GM12878 (cell line): ENCODE measurements around the gene MAP3K5. TPM values are rescaled to one million over a fixed set of nuclear protein-coding genes. Genes with fewer than 3 reads are reported as not detected.

Source experiments
- ATAC-seq: fragments of 200-7000 bp; cut with Tn5 transposase; 3 replicates; pipeline ENCODE4 v1.9.1; 2020; ENCODE audit warnings: mild to moderate bottlenecking, moderate library complexity
- BruUV-seq: library from RNA; stranded (reverse); fragments of 400-500 nt; replicated peaks from 2 replicates; lab custom pipeline; 2021; lab: Mats Ljungman, UMichigan
- CTCF ChIA-PET: fragments of 300-600 bp; sonication (Branson Sonifier 250); formaldehyde crosslinking; extraction: SDS; loops from one replicate; lab custom pipeline; 2021; ENCODE audit warnings: inconsistent platforms; lab: Yijun Ruan, JAX
- POLR2A ChIA-PET: fragments of 350-600 bp; formaldehyde crosslinking; extraction: SDS; loops from one replicate; lab custom pipeline; 2021; ENCODE audit warnings: inconsistent platforms; lab: Charles Lee
- RAD21 ChIA-PET: fragments of 300-600 bp; sonication (Branson Sonifier 250); formaldehyde crosslinking; loops from one replicate; lab custom pipeline; 2023; ENCODE audit warnings: antibody characterized with exemption; ENCODE audit not compliant: unreplicated experiment; lab: Charles Lee
- SMC1A ChIA-PET: fragments of 300-600 bp; sonication (Branson Sonifier 250); formaldehyde crosslinking; loops from one replicate; lab custom pipeline; 2023; ENCODE audit not compliant: unreplicated experiment, uncharacterized antibody; lab: Charles Lee
- DNase-seq: peaks from one replicate; pipeline ENCODE4 v3.0.0-alpha.2; 2011; ENCODE audit warnings: low read depth, low spot score
- FAIRE-seq: peaks from 3 replicates; lab custom pipeline; 2011; peaks lifted over from hg19 to GRCh38; lab: Jason Lieb, UNC
- H2AFZ ChIP-seq: 2 replicates; pipeline ENCODE4 v1.6.0; 2011; ENCODE audit warnings: low read depth, low read length, control low read depth; ENCODE audit not compliant: control insufficient read depth
- H3K27ac ChIP-seq: 2 replicates; pipeline ENCODE4 v1.5.1; 2011; ENCODE audit warnings: control low read depth; ENCODE audit not compliant: control insufficient read depth, insufficient read depth
- H3K27me3 ChIP-seq, 2 experiments: replicated peaks in 1 of 2; 2 replicates each; pipeline versions ENCODE4 v1.6.0 to v1.6.1; 2011; ENCODE audit warnings: low read length in 1 of 2; ENCODE audit not compliant: control insufficient read depth in 2 of 2, insufficient read depth in 2 of 2
- H3K36me3 ChIP-seq, 2 experiments: 2 replicates each; pipeline ENCODE4 v1.5.1; 2011; ENCODE audit warnings: low read length in 1 of 2; ENCODE audit not compliant: control insufficient read depth in 2 of 2, insufficient read depth in 2 of 2
- H3K4me1 ChIP-seq: 2 replicates; pipeline ENCODE4 v1.6.1; 2011; ENCODE audit warnings: mild to moderate bottlenecking, low read length, moderate library complexity, mixed read lengths; ENCODE audit not compliant: control insufficient read depth, insufficient read depth
- H3K4me2 ChIP-seq: 2 replicates; pipeline ENCODE4 v1.6.0; 2011; ENCODE audit warnings: control low read depth; ENCODE audit not compliant: control insufficient read depth, insufficient read depth
- H3K4me3 ChIP-seq: fragments of 200-600 bp; sonication (generic); 2 replicates; pipeline ENCODE4 v1.5.1; 2016
- H3K79me2 ChIP-seq: 2 replicates; pipeline ENCODE4 v1.6.0; 2011; ENCODE audit warnings: low read length; ENCODE audit not compliant: control insufficient read depth, insufficient read depth
- H3K9ac ChIP-seq: 2 replicates; pipeline ENCODE4 v1.8.0; 2011; ENCODE audit warnings: low read length, control low read depth, mixed read lengths; ENCODE audit not compliant: control insufficient read depth, insufficient read depth
- H3K9me3 ChIP-seq: replicated peaks from 3 replicates; pipeline ENCODE4 v1.5.1; 2011; ENCODE audit warnings: mild to moderate bottlenecking, low read length; ENCODE audit not compliant: control insufficient read depth, insufficient read depth
- H4K20me1 ChIP-seq: 2 replicates; pipeline ENCODE4 v1.6.0; 2011; ENCODE audit not compliant: control insufficient read depth, insufficient read depth
- CBX3 ChIP-seq: fragments of 200-600 bp; sonication (generic); IDR thresholded peaks from 2 replicates; pipeline ENCODE4 v1.6.1; 2016; ENCODE audit warnings: low read depth, borderline replicate concordance
- MXI1 ChIP-seq: fragments of 150-350 bp; IDR thresholded peaks from 2 replicates; pipeline ENCODE4 v1.6.1; 2011; ENCODE audit warnings: low read depth, mild to moderate bottlenecking, inconsistent platforms, low read length, improper control_type of control experiment
- NFXL1 ChIP-seq: fragments of 450-650 bp; IDR thresholded peaks from 2 replicates; pipeline ENCODE4 v1.6.1; 2017; ENCODE audit warnings: antibody characterized with exemption, mild to moderate bottlenecking, borderline replicate concordance
- POLR2A ChIP-seq: IDR thresholded peaks from 2 replicates; pipeline ENCODE4 v1.6.1; 2011; ENCODE audit warnings: low read depth, mild to moderate bottlenecking, low read length
- POU2F2 ChIP-seq: IDR thresholded peaks from 3 replicates; pipeline ENCODE4 v1.6.1; 2011; ENCODE audit warnings: low read depth, mild to moderate bottlenecking, low read length, borderline replicate concordance
- SUZ12 ChIP-seq: fragments of 200-600 bp; sonication (generic); IDR thresholded peaks from one replicate; pipeline ENCODE4 v1.6.1; 2018; ENCODE audit warnings: antibody characterized with exemption, mild to moderate bottlenecking; ENCODE audit not compliant: unreplicated experiment
- TARDBP ChIP-seq: IDR thresholded peaks from 2 replicates; pipeline ENCODE4 v1.6.1; 2016; ENCODE audit warnings: borderline replicate concordance
- WGBS: methylation state at CpG from one replicate; pipeline ENCODE4 v1.1.6; 2016; ENCODE audit warnings: low lambda C conversion rate; ENCODE audit not compliant: insufficient replicate concordance, insufficient coverage; ENCODE audit errors: missing lambda C conversion rate; 5-methylcytosine and 5-hydroxymethylcytosine counted together
- in situ Hi-C: fragments of 300-500 bp; cut with MboI; formaldehyde crosslinking; loops from 9 replicates; pipeline ENCODE4 v1.14.3; 2018; ENCODE audit warnings: mixed read lengths
- intact Hi-C: fragments of 100-400 bp; cut with micrococcal nuclease; formaldehyde crosslinking; loops from one replicate; pipeline ENCODE4 v1.14.2; 2022; ENCODE audit not compliant: unreplicated experiment
- polyA plus RNA-seq, 11 experiments: library from polyadenylated mRNA; depleted of rRNA in 4 of 11; unstranded in 6 of 11; stranded (reverse) in 5 of 11; fragments of >200 nt; fragmentation: Nextera tagmentation in 4 of 11; fragmentation: Illumina TruSeq in 1 of 11; extraction: Ambion mirVana in 4 of 11; extraction: Trizol in 1 of 11; gene quantifications; 1 replicate in 1 of 11; 2 replicates in 10 of 11; pipeline versions ENCODE4 v1.2.1 to v1.2.3, GENCODE V29; 2011 to 2016; ENCODE audit warnings: inconsistent platforms in 2 of 11, missing spikeins in 2 of 11, low read depth in 1 of 11
- total RNA-seq, 4 experiments: library from RNA; depleted of rRNA in 3 of 4; stranded (reverse); fragments of >200 nt in 3 of 4; fragmentation: Illumina TruSeq in 1 of 4; extraction: Trizol in 1 of 4; gene quantifications; 2 replicates each; pipeline versions ENCODE4 v1.2.1 to v1.2.3, GENCODE V29; 2013 to 2021
- TF ChIP-seq, protein P1 (sequence below): fragments of 450-650 bp; formaldehyde crosslinking; IDR thresholded peaks from 2 replicates; pipeline ENCODE4 v1.4.0; 2022; ENCODE audit warnings: mild to moderate bottlenecking, moderate library complexity
- TF ChIP-seq, protein P2 (sequence below): IDR thresholded peaks from 2 replicates; pipeline ENCODE4 v1.6.1; 2011; ENCODE audit warnings: borderline replicate concordance, low read depth, mild to moderate bottlenecking, moderate library complexity, mixed read lengths, low read length; ENCODE audit not compliant: insufficient read depth; ENCODE audit errors: extremely low read length
- TF ChIP-seq, protein P3 (sequence below): fragments of 450-650 bp; IDR thresholded peaks from 2 replicates; pipeline ENCODE4 v1.6.1; 2017; ENCODE audit warnings: antibody characterized with exemption, mild to moderate bottlenecking, moderate library complexity

Gene MAP3K5
- total and polyA plus RNA-seq, 10 of the 15 experiments (the other 5 are each of a cell fraction or from before 2014, with no cell fraction given), result 5.4 to 34.3 (median 26.4) TPM

DNA sequence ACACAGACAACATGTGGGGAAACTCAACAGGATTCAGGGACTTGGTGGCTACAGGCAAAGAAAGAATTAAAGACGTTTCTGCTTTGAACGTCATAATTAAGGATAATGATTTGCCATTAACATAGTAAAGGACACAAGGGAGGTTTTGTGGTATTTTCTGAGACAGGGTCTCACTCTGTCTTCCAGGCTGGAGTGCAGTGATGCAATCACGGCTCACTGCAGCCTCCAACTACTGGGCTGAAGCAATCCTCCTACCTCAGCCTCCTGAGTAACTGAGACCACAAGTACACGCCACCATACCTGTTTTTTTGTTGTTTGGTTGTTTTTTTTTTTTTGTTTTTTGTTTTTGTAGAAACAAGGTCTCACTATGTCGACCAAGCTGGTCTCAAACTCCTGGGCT lies 62.4 kb downstream of the MAP3K5 start (continued):
- TF ChIP-seq, protein P1, sequence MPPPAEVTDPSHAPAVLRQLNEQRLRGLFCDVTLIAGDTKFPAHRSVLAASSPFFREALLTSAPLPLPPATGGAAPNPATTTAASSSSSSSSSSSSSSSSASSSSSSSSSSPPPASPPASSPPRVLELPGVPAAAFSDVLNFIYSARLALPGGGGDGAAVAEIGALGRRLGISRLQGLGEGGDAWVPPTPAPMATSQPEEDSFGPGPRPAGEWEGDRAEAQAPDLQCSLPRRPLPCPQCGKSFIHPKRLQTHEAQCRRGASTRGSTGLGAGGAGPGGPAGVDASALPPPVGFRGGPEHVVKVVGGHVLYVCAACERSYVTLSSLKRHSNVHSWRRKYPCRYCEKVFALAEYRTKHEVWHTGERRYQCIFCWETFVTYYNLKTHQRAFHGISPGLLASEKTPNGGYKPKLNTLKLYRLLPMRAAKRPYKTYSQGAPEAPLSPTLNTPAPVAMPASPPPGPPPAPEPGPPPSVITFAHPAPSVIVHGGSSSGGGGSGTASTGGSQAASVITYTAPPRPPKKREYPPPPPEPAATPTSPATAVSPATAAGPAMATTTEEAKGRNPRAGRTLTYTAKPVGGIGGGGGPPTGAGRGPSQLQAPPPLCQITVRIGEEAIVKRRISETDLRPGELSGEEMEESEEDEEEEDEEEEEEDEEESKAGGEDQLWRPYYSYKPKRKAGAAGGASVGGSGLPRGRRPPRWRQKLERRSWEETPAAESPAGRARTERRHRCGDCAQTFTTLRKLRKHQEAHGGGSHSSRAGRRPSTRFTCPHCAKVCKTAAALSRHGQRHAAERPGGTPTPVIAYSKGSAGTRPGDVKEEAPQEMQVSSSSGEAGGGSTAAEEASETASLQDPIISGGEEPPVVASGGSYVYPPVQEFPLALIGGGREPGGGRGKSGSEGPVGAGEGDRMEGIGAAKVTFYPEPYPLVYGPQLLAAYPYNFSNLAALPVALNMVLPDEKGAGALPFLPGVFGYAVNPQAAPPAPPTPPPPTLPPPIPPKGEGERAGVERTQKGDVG (CRISPR knock-in tag), result no peak
- no peak for TF ChIP-seq NFXL1

DNA sequence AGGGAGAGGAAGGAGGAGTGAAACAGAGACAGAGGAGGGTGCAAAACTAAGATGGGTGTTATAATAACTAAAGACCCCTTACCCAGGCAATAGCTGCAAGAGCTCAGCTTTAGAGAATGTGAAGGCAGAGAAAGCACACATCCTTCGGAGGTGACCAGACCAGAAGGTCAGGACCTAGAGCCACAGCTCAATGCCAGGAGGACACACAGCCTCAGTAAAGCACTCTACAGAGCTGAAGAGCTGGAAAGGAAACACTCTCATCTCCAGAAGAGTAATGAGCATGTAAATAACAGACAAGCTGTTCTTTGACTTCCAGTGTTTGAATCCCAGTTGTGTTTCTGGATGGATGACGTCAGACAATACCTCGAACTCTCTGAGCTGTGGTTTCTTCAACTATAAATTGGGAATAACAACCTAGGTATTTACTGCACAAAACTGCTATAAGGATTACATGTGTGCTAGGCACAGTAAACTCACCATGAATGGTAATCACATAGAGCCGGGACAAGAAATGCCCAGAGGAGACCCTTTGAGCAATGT lies 63.2 kb downstream of the MAP3K5 start:
- DNase-seq (no peak), ATAC-seq (no peak), FAIRE-seq (no peak)
- peaks cover 25% of the 10 kb centered on the region for H3K4me1 ChIP-seq
- ChIA-PET SMC1A (interaction anchor here (1.9 to 20.2 kb wide), 6 partner anchors 10 to 85 kb away, joined by 6 to 446 read pairs (median 88); partner anchors contain the start of gene MAP3K5), POLR2A (interaction anchor here (0.7 to 4.5 kb wide), 8 partner anchors 9 to 63 kb away, joined by 3 to 23 read pairs (median 5); partner anchors contain the start of gene MAP3K5), RAD21 (interaction anchor here (1.0 to 5.8 kb wide), 7 partner anchors 10 to 85 kb away, joined by 3 to 42 read pairs (median 5); partner anchors contain the start of gene MAP3K5), CTCF (interaction anchor here (1.0 to 3.4 kb wide), 9 partner anchors 9 to 117 kb away, joined by 3 to 13 read pairs (median 4); partner anchors contain the start of gene MAP3K5)
- 86% methylated on average over 4 of the region's 4 CpGs for WGBS
- no peak overlapping the region for H3K9ac ChIP-seq
- no peak overlapping the region for H3K4me2 ChIP-seq
- no peak overlapping the region for H3K4me3 ChIP-seq
- no peaks in the 10 kb centered on the region for H4K20me1 ChIP-seq
- H3K27me3 ChIP-seq, result no peaks in the 10 kb centered on the region
- no peak overlapping the region for H3K27ac ChIP-seq
- in situ Hi-C loops, result no loop called here
- H2AFZ ChIP-seq, result no peak overlapping the region
- peaks cover 0 to 6% of the 10 kb centered on the region in 2 experiments; a peak in 1 of 4 replicates for H3K36me3 ChIP-seq
- intact Hi-C loops, result no loop called here
- H3K9me3 ChIP-seq, result peaks cover 1% of the 10 kb centered on the region; the same call in 2 of the 3 replicates
- peaks cover 95% of the 10 kb centered on the region for H3K79me2 ChIP-seq
- BruUV-seq, result no TSS peak
- TF ChIP-seq SUZ12 (no peak), MXI1 (no peak), POLR2A (no peak), TARDBP (no peak), POU2F2 (no peak), CBX3 (no peak)
- TF ChIP-seq, protein P2, sequence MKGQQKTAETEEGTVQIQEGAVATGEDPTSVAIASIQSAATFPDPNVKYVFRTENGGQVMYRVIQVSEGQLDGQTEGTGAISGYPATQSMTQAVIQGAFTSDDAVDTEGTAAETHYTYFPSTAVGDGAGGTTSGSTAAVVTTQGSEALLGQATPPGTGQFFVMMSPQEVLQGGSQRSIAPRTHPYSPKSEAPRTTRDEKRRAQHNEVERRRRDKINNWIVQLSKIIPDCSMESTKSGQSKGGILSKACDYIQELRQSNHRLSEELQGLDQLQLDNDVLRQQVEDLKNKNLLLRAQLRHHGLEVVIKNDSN, result no peak
- TF ChIP-seq, protein P3, sequence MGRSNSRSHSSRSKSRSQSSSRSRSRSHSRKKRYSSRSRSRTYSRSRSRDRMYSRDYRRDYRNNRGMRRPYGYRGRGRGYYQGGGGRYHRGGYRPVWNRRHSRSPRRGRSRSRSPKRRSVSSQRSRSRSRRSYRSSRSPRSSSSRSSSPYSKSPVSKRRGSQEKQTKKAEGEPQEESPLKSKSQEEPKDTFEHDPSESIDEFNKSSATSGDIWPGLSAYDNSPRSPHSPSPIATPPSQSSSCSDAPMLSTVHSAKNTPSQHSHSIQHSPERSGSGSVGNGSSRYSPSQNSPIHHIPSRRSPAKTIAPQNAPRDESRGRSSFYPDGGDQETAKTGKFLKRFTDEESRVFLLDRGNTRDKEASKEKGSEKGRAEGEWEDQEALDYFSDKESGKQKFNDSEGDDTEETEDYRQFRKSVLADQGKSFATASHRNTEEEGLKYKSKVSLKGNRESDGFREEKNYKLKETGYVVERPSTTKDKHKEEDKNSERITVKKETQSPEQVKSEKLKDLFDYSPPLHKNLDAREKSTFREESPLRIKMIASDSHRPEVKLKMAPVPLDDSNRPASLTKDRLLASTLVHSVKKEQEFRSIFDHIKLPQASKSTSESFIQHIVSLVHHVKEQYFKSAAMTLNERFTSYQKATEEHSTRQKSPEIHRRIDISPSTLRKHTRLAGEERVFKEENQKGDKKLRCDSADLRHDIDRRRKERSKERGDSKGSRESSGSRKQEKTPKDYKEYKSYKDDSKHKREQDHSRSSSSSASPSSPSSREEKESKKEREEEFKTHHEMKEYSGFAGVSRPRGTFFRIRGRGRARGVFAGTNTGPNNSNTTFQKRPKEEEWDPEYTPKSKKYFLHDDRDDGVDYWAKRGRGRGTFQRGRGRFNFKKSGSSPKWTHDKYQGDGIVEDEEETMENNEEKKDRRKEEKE, result no peak
- TF ChIP-seq, protein P1 (CRISPR knock-in tag), result no peak
